Astrocyte (in vitro differentiated cells and primary cell): Measurements from ENCODE around the gene L3MBTL4. TPM values are rescaled to one million over a fixed set of nuclear protein-coding genes. Genes with fewer than 3 reads are reported as not detected.

Source experiments
- DNase-seq: peaks from one replicate; pipeline ENCODE4 v3.0.0-alpha.2; 2010; ENCODE audit warnings: low read depth
- FAIRE-seq: peaks from 2 replicates; lab custom pipeline; 2011; peaks lifted over from hg19 to GRCh38; lab: Jason Lieb, UNC
- H2AFZ ChIP-seq: 2 replicates; pipeline ENCODE4 v1.6.0; 2012; ENCODE audit warnings: low read depth, low read length, inconsistent platforms
- H3K27ac ChIP-seq: 2 replicates; pipeline ENCODE4 v1.5.1; 2011; ENCODE audit warnings: low read depth, low read length, inconsistent platforms
- H3K27me3 ChIP-seq: 2 replicates; pipeline ENCODE4 v1.6.0; 2011; ENCODE audit warnings: low read length, inconsistent platforms; ENCODE audit not compliant: insufficient read depth
- H3K36me3 ChIP-seq: 2 replicates; pipeline ENCODE4 v1.5.1; 2011; ENCODE audit warnings: low read length, inconsistent platforms; ENCODE audit not compliant: insufficient read depth
- H3K4me1 ChIP-seq: 2 replicates; pipeline ENCODE4 v1.5.1; 2011; ENCODE audit warnings: low read length, inconsistent platforms; ENCODE audit not compliant: insufficient read depth
- H3K4me2 ChIP-seq: 2 replicates; pipeline ENCODE4 v1.6.0; 2012; ENCODE audit warnings: low read length, inconsistent platforms
- H3K4me3 ChIP-seq: 2 replicates; pipeline ENCODE4 v1.5.1; 2011; ENCODE audit warnings: low read depth, mild to moderate bottlenecking, low read length, inconsistent platforms; ENCODE audit not compliant: insufficient read depth
- H3K79me2 ChIP-seq: 2 replicates; pipeline ENCODE4 v1.6.0; 2012; ENCODE audit warnings: mild to moderate bottlenecking, low read length, inconsistent platforms; ENCODE audit not compliant: insufficient read depth
- H3K9ac ChIP-seq: 2 replicates; pipeline ENCODE4 v1.6.0; 2012; ENCODE audit warnings: mild to moderate bottlenecking, low read length, inconsistent platforms
- H3K9me3 ChIP-seq: 2 replicates; pipeline ENCODE4 v1.5.1; 2012; ENCODE audit warnings: low read depth, mild to moderate bottlenecking, low read length, inconsistent platforms; ENCODE audit not compliant: insufficient read depth
- H4K20me1 ChIP-seq: 2 replicates; pipeline ENCODE4 v1.6.0; 2012; ENCODE audit warnings: low read length, inconsistent platforms; ENCODE audit not compliant: insufficient read depth
- H3K27ac Mint-ChIP-seq: one replicate; pipeline ENCODE4 v1.8.0; 2021; ENCODE audit warnings: mild to moderate bottlenecking, mixed read lengths; ENCODE audit not compliant: unreplicated experiment
- H3K27me3 Mint-ChIP-seq: one replicate; pipeline ENCODE4 v1.8.0; 2021; ENCODE audit warnings: low read depth, mixed read lengths; ENCODE audit not compliant: unreplicated experiment
- H3K36me3 Mint-ChIP-seq: one replicate; pipeline ENCODE4 v1.8.0; 2021; ENCODE audit warnings: low read depth, mixed read lengths; ENCODE audit not compliant: unreplicated experiment
- H3K4me1 Mint-ChIP-seq: one replicate; pipeline ENCODE4 v1.8.0; 2021; ENCODE audit warnings: low read depth, mixed read lengths; ENCODE audit not compliant: unreplicated experiment
- H3K4me3 Mint-ChIP-seq: one replicate; pipeline ENCODE4 v1.8.0; 2021; ENCODE audit warnings: mild to moderate bottlenecking, moderate library complexity, mixed read lengths; ENCODE audit not compliant: unreplicated experiment
- H3K9me3 Mint-ChIP-seq: one replicate; pipeline ENCODE4 v1.8.0; 2021; ENCODE audit warnings: mild to moderate bottlenecking, mixed read lengths; ENCODE audit not compliant: unreplicated experiment
- CTCF ChIP-seq: IDR thresholded peaks from 2 replicates; pipeline ENCODE4 v1.5.1; 2011; ENCODE audit warnings: low read depth, mild to moderate bottlenecking, inconsistent platforms, low read length, moderate library complexity; ENCODE audit not compliant: insufficient read depth
- EZH2 ChIP-seq: IDR thresholded peaks from 2 replicates; pipeline ENCODE4 v1.6.1; 2012; ENCODE audit warnings: mild to moderate bottlenecking, low read length, inconsistent platforms; ENCODE audit not compliant: insufficient read depth
- total RNA-seq: library from RNA; stranded (reverse); gene quantifications from 2 replicates; pipeline ENCODE4 v1.2.1, GENCODE V29; 2021

The L3MBTL4 gene
- total RNA-seq, 1 donor from 2014 or later = 0.52 TPM

GRCh38 chr18:6069539-6069938, 345.2 kb downstream of the L3MBTL4 start:
- H3K4me3 ChIP-seq = no peak overlapping the region
- no peak overlapping the region for H2AFZ ChIP-seq
- Mint-ChIP-seq H3K27me3 (no peaks in the 10 kb centered on the region), H3K27ac (no peak overlapping the region), H3K9me3 (peaks cover 12% of the 10 kb centered on the region), H3K4me1 (no peaks in the 10 kb centered on the region), H3K36me3 (no peaks in the 10 kb centered on the region), H3K4me3 (no peak overlapping the region)
- no peak overlapping the region for H3K4me2 ChIP-seq
- no peak overlapping the region for H3K27ac ChIP-seq
- H3K27me3 ChIP-seq = no peaks in the 10 kb centered on the region
- H3K9me3 ChIP-seq = no peaks in the 10 kb centered on the region
- TF ChIP-seq EZH2 (no peak), CTCF (no peak)
- FAIRE-seq (no peak), DNase-seq (no peak)
- H3K36me3 ChIP-seq = no peaks in the 10 kb centered on the region
- H3K4me1 ChIP-seq = no peaks in the 10 kb centered on the region
- H3K79me2 ChIP-seq = no peaks in the 10 kb centered on the region
- no peaks in the 10 kb centered on the region for H4K20me1 ChIP-seq
- H3K9ac ChIP-seq = no peak overlapping the region

- H3K4me1 Mint-ChIP-seq = no peaks in the 10 kb centered on the region
- no peak for DNase-seq
- H3K27me3 Mint-ChIP-seq = no peaks in the 10 kb centered on the region
These were observed 345.6 kb downstream of the L3MBTL4 start for GRCh38 chr18:6069103-6069502.

More at GRCh38 chr18:6069103-6069502, 345.6 kb downstream of the L3MBTL4 start:
- Histone ChIP-seq H2AFZ (no peak overlapping the region), H3K79me2 (no peaks in the 10 kb centered on the region), H3K36me3 (no peaks in the 10 kb centered on the region), H3K4me3 (no peak overlapping the region), H4K20me1 (no peaks in the 10 kb centered on the region), H3K9ac (no peak overlapping the region), H3K27ac (no peak overlapping the region), H3K9me3 (no peaks in the 10 kb centered on the region), H3K4me1 (no peaks in the 10 kb centered on the region), H3K27me3 (no peaks in the 10 kb centered on the region), H3K4me2 (no peak overlapping the region)
- Mint-ChIP-seq H3K27ac (no peak overlapping the region), H3K36me3 (no peaks in the 10 kb centered on the region), H3K9me3 (peaks cover 9% of the 10 kb centered on the region), H3K4me3 (no peak overlapping the region)
- no peak for FAIRE-seq
- no peak for TF ChIP-seq CTCF
- TF ChIP-seq EZH2 = no peak
